HG03064 (cell line): ENCODE measurements around the gene CMYA5.

Source experiments
- ATAC-seq: cut with Tn5 transposase; IDR thresholded peaks from one replicate; pipeline ENCODE4 v1.9.1; 2021; ENCODE audit warnings: low read depth; ENCODE audit not compliant: unreplicated experiment

CMYA5 gene

DNA sequence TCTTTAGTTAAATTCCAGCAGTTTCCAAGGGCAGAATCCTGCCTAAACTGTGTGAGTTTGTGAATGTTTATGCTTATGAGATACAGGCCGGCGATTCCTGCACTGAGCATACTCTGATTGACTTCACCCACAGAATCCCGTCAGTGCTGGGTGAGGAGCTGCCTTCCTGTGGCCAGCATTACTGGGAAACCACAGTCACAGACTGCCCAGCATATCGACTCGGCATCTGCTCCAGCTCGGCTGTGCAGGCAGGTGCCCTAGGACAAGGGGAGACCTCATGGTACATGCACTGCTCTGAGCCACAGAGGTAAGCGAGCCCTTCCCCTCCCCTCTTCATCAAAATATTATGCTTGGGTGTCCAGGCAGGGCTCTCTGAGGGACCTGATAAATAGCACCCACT is 103.7 kb downstream of the CMYA5 start:
- no peak for ATAC-seq

DNA sequence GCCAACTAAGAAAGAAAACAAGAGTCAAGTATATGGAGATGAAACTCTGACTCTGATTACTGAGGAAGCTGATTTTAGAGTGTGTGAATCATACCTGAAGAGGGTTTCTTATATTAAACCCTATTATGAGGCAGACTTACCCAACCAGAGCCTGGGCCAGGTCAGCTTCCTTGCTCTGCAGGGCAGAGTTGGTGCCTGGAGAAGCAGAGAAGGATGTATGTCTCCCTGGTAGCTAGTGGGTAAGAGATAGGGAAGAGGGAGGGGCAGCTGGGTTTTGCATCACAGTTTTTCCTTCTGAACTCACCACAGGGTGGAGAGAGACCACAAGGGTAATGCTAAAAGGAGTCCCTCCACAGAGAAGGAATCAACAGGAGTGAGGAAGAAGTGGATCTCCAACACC is 104.1 kb downstream of the CMYA5 start:
- ATAC-seq = no peak

DNA sequence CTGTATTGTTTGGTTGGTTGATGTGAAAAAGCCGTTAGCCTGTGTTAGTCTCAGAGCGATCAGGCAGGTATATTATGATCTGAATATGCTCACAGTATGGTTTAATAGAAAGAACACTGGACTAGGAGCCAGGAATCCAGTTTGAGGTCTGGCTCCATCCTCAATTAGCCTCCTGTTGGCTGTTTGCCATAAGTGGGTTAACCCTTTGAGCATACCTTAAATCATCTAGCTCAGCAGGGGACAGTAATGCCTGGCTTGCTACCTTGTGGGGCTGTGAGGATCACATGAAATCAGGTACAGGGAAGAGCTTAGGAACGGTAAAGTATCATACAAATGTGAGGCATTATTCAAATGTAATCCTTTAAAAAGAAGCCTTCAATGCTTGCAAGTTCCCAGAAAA is 104.7 kb downstream of the CMYA5 start:
- ATAC-seq = no peak

DNA sequence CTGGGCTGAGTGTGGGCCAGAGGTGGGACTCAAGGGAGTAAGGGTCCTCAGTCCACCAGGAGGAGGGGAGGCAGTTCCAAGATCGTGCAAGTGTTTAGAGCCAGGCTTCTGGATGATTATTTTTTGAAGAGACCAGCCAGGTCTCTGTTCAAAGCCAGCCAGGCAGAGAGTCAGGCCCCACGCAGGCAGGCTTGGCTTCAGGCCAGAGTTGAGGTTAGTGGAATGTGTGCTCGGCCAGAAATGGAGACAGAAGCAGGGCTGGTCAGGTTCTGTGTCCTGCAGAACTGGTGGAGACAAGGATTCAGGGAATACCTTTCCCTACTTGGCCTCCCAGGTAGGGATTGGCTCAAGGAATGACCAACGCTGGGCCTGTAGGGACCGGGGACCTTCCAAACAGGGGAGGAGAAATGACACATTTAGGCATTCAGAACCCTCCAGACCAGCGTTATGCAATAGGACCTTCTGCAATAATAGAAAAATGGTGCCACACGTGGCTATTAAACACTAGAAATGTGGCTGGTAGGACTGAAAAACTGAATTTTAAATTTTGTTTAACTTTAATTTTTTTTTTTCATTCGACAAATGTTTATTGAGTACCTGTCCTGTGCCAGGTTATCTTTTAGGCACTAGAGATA is 106.2 kb downstream of the CMYA5 start:
- no peak for ATAC-seq

DNA sequence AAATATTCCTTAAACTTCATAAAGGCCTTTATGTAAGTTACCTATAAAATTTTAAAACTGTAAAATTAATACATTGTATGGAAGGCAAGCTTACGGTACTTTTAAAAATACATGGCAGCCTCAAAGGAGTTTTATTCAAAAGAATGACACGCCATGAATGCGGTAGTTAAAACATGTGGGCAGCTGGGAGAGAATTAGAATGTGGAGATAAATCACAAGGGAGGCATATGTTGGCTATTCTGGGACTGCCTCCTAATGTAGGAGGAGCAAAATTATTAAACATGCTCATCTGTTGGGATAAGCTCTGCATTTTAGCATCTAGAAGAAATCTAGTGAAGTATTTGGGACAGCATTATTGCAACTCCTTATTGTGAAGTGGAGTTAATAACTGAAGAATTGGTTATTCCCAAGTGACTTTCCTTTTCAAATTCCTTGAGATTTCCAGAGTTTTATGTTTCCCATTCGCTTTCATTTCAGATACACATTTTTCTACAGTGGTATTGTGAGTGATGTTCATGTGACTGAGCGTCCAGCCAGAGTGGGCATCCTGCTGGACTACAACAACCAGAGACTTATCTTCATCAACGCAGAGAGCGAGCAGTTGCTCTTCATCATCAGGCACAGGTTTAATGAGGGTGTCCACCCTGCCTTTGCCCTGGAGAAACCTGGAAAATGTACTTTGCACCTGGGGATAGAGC is 109.4 kb downstream of the CMYA5 start:
- ATAC-seq = no peak

DNA sequence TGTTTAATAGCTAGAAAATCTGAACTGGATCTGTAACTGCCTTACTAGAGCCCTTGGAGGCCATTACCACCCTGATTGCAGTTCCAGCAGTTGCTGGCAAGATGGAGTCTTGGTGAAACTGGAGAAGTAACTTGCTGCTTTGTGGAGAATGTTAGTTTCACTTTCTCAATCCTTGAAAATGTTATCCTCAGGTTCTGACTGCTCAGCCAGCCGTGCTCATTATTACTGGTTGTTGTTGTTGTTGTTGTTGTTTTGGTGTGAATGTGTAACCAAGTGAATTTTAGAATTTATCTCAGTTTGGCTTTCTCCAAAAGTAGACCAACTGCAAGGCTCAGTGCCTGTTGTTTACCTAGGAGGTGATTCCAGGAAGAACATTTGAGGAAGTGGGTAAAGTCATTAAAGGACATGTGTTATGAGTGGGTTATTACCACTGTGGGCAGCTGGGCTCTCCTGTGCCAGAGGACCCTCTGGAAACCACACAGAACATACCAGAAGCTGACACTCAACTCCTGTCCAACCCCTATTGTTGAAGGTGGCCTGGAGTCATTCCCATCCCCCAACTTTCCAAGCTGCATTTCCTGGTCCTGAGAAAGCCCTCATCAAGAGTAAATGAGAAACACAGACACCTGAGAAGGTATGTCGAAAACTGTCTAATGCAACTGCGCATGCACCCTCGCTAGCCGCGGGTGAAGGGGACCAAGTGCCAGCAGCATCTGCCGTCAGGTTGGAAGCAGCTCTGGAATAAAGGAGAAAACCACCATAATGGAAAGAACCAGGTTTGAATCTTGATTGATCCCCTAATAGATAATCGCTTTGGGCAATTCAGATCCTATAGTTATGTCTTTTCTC is 111.6 kb downstream of the CMYA5 start:
- no peak for ATAC-seq

DNA sequence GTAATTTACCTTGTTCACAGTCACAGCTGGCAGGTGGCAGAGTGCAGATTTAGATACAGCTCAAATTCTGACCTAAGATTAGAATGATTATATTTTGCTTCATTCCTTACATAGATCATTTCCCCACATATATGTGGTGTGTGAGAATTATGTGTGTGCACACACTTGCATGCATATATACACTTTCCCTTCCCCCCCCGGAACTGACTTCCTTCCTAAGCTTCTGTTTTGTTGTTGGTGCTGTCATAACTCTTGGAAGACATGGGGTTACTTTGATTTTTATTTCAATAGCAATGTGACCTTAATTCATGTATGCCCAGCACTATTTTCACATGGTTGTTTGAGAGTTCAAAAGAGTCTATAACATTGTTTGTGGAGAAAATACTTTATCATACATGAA is 112.8 kb downstream of the CMYA5 start:
- ATAC-seq = no peak

DNA sequence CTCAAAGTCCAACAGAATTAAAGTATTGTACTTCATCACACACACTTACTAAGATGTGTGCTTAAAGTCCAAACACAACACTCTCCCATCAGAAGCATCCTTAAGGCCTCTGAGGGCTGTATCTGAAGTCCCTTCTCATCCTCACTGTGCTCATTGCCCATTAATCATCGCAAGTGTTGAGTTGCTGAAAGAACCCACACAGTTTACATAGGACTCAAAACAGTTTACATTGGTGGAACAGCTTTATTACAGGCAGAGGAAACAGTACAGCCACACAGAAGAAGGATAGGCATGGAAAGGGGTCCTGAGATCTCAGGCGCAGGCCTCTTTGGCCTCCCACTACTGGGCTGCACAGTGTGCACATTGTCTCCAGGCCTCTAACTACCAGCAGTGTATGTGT is 113.4 kb downstream of the CMYA5 start:
- ATAC-seq = no peak

DNA sequence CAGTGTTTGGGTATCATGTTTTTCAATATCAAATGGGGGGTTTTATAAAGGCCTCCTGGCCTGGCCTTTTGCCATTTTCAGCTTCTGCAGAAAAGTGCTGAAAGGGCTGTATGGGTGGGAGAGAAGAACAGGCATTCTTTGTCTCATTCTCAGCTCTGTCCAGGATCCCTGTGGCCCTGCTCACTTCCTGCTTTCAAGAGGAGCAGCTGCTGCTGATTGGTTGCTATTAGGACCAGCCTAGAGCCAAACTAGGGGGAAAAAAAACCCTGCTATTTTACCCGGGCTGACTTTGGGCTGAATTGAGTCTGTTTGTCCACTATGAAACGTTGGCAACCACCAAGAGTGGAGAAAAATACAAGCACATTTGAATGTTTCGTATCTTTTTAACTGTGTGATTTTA is 117.1 kb downstream of the CMYA5 start:
- ATAC-seq = no peak

DNA sequence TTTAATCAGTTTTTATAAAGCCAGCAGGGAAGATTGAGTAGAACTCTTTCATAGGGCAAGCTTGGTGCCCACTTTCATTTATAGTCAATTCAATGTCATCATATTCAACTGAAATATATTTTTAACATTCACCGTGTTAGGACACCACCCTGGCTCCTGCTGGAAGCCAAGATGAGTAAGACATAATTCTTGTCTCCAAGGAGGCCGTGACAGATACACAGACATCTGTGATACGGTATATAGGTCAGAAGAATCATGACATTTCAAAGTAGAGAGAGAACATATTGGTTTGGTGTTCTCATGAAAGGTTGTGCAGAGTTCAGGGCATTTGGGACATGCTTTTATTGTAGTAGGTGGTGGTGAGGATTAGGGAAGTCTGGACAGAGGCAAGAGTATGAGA is 120.1 kb downstream of the CMYA5 start:
- ATAC-seq = no peak

DNA sequence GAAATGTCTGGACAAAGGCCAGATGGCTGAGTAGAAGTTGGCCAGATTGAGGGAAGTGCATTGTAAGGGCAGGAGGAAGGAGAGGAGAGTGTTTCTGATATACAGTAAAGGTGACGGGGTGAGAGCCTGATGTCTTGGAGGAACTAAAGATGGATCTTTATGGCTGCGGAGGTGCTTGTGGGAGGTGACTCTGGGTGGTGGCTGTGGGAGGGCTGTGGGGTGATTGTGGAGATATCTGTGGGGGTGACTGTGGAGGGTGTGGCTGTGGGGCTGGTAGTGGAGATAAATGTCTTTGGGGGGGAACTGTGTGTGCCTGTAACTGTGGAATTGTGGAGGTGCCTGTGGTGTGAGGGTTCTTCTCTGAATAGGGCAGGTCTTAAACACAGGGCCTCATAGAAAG is 121.4 kb downstream of the CMYA5 start:
- ATAC-seq = no peak

DNA sequence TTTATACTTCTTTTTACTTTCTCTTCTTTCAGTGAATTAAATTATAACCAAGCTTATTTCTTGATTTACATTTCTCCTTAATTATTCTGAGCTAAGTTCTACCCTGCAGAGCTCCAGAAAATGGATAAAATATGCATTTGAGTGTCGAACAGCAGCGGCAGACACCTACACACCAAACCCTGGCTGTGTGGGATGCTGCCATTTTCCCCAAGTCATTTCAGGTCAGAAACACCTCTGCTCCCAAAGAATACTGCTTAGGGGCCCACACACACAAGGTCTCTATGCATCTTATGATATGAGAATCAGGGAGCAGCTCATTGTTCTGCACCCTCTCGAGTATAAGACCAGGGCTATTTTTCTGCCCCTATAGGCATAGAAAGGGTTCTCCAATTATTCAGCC is 122.3 kb downstream of the CMYA5 start:
- no peak for ATAC-seq

DNA sequence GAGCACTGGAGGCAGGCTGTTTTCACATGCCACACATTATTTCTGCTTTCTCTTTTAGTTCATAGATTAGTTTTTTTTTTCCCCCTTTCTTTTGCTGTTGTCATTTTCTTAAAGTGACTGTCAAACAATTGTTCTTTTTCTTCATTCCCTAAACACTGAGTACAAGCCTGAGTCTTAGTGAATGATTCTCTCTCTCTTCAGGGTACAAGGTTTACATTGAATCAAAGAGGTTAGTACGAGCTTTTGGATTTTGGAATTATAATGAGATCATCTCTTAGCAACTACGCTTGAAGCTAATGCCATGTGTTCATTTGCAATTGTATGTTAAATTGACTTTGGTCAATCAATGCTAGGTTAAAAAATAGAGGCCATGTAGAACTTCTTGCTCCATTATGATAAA is 125.1 kb downstream of the CMYA5 start:
- ATAC-seq = no peak

DNA sequence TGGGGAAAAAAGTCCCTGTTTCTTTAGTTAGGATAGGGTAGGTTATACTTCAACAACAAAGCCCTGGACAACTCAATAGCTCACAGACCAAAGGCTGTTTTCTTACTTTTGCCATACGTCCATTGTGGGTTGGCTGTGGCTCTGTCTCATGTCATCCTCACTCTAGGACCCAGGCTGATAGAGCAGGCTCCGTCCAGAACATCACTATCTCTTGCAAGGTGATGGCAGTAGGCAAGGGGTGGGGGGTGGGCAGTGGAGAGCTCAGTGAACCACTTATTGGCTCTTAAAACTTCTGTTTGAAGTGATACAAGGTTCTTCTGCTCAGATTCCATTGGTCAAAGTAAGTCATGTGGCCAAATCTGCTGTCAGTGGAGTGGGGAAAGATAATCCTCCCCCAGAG is 126.4 kb downstream of the CMYA5 start:
- ATAC-seq = no peak

DNA sequence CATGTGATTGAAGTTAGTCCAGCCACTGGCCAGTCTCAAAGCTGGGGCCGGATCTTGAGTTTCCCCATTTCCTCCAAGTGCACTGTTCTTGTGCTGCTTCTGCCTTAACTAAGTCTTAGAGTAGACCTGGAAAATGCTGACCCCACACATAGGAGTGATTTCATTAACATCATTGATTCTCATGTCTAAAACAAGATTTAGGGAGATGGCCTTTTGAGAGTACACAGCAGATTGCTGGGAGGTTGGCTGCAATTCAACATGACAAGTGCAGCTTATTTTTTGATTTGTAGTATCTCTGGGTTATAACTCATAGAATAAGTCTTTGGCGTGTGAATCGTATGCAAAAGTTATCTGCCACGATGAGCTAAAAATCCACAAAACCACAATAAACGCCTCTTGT is 131.0 kb downstream of the CMYA5 start:
- ATAC-seq = no peak

DNA sequence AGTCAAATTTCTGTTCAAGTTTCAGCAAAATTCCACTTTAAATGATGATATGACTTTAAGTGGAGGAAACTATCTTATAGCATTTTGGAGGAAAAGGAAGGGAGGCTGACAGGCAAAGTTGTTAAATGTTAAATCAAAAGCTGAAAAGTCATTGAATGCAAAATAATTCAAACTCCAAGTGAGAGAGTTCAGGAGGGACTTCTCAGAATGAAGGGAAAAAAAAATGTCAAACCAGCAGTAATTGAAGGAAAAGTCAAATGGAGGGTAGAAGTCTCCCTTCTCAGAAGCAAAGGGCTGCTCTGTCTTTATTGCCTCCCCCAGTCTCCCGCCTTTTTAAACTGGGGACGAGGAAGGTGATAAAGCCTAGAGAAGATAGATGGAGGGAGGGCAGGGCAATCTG is 134.8 kb downstream of the CMYA5 start:
- no peak for ATAC-seq

DNA sequence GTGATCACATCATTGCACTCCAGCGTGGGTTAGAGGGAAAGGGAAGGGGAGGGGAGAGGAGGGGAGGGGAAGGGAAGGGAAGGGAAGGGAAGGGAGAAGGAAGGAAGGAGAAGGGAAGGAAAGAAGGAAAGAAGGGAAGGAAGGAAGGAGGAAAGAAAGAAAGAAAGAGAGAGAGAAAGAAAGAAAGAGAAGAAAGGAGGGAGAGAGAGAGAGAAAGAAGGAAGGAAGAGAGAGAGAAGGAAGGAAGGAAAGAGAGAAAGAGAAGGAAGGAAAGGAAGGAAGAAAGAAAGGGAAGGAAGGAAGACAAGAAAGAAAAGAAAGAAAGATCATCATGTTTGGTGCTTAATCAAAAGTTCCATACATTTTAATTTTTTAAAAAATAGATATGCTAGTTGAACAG is 136.2 kb downstream of the CMYA5 start:
- ATAC-seq = no peak

DNA sequence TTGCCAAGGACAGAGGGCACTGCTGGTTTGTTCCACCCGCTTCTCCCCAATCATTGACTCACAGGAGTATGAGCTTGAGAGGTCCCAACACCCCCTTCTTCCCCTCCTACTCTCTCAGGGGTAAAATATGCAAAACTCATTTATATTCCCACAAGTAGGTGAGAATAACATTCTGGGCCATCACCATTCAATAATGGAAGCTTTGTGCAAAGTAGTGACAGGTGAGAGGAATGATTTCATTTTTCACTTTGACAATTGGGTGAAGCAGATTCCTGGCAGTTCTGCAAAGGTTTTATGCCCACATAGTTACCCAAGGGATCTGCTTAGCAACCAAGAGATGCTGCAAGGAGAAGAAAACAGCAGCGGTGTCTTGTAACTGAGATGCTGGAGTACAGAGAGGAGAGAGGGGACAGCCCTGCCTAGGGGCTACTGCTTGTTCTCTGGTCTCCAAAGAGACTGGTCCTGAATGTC is 137.6 kb downstream of the CMYA5 start:
- no peak for ATAC-seq

DNA sequence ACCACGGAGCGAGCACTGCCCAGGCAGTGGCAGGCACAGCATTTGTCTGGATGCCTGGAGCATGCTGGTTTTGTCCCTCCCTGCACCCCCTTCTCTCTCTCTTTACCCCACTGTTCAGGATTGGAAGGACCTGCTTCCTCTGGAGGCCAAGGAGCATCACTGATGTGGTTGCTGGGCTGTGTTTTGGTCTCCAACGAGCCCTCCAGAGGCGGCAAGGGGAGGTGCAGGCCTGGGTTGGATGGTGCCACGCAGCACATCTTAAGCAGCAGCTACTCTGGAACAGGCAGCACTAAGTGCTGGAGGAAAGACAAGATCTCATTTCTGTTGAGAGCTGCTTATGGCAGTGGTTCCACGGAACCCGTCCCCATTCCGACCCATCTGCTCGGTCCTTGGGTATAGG is 139.6 kb downstream of the CMYA5 start:
- no peak for ATAC-seq

DNA sequence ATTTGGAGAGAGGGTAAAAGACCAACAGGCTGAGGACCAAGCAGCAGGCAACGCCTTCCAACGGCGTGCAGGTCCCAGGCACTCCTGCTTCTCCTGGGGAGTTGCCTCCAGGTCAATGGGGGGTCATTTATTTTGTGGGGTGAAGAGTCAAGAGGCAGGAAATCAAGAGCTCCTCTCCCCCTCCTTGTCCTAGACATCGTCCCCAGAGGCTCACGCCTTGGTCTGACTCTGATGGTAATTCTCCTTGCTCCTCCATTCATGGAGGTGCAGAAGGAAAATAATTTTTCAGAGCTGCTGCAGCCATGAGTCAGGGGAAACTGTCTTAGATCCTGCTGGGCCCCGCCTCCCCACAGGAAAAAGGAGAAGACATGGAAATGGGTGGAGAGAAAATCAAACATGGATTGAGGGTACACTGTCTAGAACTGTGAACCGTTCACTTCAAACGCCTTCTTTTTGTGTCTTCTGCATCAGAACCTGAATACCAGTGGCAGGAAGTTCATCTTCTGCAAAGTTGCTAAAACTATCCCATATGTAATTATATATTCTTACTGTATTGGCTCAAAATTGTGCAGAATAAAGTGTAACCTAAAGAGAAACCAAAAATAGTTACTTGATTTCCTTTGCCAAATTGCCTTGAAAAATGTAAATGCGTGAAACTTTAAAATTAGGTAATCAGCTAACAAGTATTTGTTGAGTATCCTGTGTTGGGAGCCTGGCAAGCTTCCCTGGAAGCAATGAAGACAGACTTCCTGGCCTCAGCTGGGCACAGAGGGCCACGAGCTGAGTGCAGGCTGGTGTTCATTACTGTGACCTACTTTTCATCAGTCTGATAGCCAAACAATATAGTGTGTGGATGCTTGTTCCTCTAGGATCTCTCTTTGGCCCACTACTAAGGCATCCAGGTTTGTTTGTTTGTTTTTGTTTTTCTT is 142.0 kb downstream of the CMYA5 start:
- ATAC-seq = no peak

DNA sequence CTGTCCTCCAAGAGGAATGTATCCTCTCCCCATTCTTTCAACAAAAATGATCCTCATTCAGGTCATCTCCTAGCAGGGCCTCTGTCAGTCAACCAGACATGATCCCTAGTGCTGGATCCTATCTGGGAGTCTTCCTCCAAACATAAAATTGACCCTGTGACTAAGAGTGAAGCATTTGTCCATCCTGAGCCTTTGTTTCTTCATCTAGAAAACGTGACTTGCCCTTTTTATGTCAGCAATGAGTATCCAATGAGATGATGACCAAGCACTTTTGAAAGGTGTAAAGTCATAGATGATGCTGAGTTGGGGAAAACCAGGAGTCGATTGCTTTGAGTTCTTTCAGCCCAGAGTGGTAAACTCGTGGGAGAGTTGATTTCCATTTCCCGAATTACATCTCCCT is 143.3 kb downstream of the CMYA5 start:
- ATAC-seq = no peak
